Right forelimb (tissue), 1 donor: ENCODE measurements around the gene FAM118A.
"Not testable (repeated sequence)": the region's sequence is repeated elsewhere in the genome, so short reads cannot be mapped to it uniquely, and the experiment has no call there.

Experiments
- DNase-seq: peaks from one replicate; pipeline ENCODE4 v3.0.0-alpha.2; 2018

The FAM118A gene

DNA sequence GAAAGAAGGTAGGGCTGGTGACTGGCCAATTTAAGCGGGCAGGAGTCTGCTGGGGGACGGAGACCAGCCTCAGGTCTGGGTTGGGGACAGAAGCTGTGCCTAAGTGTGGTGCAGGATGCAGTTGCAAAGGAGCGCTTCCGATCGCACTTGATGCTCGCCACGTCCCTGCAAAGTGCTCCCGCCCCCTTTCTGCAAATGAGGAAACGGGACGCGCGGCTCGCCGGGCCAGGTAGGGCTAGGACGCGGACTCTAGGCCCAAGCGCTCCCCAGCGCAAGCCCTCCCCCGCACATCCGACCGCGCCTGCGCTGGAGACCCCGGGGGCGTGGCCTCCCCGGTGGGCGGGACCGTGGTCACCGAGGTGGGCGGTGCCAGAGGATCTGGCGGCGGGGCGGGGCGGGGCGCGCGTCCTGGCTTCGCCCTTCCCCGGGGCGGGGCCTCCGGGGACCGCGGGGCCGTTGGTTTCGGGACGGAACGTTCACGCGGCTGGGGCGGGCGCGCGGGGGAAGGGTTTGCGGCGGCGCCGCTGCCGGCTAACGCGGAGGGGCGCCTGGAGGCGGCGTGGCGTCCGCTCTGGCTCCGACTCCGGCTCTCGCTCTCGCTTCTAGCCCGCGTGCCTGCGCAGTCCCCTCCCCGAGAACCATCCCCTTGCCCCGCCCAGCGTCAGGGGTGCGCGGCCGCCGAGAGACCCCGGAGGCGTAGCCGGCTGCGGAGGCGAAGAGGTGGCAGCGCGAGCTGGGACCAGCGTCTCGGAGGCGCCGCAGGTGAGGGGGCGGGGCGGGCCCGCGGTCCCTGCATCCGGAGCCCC is at the start of gene FAM118A:
Gene FAM118A, plus strand, starts transcription at position 513 of the 806 bp plus-strand sequence. CDS start 12,446 bp downstream, outside the sequence.
- peak; percentile 99 for DNase-seq

DNA sequence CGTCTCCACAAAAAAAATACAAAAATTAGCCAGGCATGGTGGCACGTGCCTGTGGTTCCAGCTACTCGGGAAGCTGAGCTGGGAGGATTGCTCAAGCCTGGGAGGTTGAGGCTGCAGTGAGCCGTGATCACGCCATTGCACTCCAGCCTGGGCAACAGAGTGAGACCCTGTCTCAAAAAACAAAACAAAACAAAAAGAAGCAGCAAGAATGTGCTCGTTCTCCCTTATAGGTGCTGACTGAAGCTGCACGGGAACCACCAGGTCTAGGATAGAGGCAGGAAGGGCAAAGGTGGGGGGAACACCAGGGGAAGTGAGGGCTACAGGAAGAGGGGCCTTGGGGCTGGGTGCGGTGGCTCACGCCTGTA is 49.4 kb upstream of the FAM118A start:
- DNase-seq, result not testable (repeated sequence)

DNA sequence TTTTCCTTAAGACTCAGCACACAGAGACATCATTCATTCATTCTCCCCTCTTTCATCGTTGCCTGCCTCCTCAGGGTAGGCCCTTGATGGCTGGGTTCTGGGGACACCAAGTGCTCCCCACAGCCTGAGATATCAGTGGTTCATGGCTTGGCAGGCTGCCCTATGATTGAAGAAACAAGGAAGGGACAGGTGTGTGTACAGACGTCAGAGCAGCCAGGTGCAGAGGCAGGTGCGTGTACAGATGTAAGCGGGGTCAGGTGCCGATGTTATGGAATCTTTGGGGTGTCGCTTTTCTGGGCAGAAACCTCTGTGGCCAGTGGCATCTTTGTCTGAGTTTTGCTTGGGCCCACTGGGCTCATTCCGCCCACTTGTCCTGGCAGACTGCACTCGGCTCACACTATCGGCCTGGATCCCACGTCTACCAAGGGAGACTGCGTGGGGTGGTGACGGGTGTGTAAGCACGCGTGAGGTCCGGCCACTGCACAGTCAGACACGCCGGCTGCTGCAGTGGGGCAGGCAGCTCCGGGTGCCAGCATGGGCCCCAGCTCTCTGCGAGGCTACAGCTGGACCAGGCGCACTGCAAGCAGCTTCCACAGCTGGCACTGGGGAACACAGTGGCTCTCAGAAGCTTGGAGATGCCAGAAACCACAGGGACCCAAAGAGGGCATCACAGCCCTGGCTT is 48.2 kb upstream of the FAM118A start:
- DNase-seq, result no peak

DNA sequence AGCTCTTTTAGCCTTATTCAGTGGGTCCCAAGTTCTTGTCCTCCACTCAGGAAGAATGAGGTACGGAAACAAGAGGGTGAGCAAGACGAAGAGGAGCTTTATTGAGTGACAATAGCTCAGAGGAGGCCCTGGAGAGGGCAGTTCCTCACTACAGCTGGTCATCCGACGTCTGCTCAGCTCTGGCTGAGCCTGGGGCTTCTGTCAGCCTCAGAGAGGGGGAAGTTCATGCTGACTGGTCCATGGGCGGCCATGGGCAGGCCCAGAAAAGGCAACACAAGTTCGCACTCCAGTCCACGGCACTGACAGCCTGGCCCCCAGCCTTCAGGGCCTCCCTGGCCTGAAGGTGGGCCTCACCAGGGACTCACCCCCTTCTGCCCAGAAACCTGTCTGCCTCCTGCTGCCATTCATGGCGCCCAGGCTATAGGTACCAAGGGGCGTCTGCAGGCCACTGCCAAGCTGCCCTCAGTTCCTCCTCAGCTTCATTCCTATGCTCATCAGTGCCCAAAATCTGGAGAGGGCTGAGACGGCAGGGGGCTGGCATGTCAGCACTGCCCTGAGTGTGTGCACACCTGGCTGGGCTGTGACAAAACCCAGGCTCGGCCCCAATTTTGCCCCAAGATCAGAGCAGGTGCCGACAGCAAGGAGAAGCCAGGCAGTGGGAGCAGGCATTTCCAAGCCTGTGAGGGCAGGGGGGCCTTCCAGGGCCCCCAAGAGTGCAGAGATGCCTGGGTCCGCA is 47.4 kb upstream of the FAM118A start:
- no peak for DNase-seq

DNA sequence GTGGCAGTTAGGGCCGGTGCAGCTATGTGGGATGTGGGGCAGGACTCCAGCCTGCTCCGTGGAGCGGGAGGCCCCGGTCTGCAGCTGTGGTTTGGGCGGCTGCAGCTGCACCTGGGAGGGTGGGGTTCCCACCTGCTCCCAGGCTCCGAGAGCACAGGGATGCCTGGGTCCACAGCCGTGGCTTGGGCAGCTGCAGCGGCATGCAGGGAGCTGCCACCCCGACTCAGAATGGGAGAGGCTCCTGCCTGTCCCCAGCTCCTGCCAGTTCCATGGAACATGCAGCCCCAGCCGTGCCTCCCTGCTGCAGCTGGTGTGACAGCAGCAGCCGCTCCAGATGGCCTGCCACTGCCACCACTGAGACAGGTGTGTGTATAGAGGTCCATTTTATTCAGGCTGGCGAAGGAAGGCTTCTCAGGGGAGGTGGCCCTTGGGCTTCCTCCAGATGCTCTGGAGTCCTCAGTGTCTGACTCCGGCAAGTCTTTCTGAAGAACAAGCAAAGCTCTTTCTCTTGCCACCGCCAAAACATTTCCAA is 46.7 kb upstream of the FAM118A start:
- DNase-seq, result no peak

DNA sequence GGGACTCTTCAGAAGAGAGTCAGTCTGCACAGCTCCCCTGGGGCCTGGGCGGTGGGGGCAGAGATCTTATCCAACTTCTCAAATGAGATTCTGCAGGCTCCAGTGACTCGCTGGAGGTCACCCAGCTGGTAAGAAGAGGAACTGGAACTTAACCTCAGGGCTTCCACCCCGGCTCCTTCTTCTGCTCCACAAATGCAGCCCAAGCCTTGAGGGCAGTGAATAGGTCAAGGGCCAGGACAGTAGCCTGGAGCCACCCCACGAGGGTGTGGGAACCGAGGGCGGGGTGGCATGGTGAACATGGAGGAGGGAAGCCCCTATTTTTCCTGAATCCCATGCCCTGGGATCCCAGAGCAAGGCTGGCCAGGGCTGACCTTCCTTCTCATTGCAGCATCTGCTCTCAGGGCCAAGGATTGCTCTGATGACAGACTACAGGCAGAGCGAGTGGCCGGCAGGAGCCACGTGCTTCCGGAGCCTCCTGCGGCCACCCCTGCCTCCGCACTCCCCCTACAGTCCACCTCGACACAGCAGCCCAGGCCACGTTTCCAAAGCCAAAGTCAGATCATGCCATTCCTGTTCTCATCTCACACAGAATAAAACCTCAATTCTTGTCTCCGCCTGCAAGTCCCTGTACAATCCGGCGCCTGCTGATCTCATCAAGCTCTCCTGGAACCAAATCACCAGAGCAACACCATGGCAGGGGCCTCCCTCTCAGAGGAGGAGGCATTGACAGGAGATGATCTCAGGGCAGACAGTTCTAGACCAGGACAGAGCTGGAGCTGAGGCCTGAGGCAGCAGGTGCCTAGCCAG is 46.1 kb upstream of the FAM118A start:
- DNase-seq, result peak; percentile 65

DNA sequence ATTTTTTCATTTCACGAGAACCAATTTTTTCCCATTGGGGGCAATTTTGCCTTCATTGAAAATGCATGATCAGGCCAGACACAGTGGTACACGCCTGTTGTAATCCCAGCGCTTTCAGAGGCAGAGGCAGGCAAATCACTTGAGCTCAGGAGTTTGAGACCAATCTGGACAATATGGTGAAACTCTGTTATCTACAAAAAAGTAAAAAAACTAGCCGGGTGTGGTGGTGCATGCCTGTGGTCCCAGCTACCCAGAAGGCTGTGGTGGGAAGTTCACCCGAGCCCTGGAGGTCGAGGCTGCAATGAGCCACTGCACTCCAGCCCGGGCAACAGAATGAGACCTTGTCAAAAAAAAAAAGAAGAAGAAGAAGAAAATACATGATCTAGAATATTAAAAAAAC is 44.2 kb upstream of the FAM118A start:
- DNase-seq, result no peak

DNA sequence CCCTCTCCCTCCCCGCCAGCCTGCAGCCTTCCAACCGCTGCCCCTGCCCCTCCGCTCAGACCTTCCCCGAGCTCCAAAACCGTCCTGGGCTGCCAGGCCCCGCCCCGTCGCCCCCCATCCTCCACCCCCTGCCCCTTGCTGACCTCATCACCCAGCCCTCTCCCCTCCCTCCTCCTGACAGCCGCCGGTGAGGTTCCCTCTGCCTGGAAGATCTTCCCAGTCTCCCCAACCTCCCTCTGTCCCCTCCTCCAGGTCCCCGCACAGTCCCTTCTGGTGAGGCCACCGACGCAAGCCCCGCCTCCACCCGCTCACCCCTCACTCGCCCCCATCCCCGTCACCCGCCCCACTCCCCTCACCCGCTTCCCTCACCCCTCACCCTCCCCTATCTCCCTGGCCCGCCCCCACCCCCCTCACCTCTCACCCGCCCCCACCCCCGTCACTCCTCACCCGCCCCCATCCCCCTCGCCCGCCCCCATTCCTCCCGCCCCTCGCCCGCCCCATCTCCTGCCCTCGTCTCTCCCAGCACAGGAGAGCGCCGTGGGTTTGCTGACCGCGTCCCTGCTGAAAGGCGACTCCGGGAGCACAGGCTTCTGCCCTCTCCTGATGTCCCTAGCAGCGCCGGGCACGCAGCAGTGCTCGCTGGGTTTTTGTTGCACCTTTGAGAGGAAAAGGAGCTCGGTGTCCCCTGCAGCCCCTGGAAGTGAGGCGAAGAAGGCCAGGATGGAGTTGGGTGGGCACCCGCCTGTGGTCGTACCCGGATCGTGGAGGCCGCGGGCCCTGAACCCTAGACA is 41.4 kb upstream of the FAM118A start:
- peak; percentile 65 for DNase-seq

DNA sequence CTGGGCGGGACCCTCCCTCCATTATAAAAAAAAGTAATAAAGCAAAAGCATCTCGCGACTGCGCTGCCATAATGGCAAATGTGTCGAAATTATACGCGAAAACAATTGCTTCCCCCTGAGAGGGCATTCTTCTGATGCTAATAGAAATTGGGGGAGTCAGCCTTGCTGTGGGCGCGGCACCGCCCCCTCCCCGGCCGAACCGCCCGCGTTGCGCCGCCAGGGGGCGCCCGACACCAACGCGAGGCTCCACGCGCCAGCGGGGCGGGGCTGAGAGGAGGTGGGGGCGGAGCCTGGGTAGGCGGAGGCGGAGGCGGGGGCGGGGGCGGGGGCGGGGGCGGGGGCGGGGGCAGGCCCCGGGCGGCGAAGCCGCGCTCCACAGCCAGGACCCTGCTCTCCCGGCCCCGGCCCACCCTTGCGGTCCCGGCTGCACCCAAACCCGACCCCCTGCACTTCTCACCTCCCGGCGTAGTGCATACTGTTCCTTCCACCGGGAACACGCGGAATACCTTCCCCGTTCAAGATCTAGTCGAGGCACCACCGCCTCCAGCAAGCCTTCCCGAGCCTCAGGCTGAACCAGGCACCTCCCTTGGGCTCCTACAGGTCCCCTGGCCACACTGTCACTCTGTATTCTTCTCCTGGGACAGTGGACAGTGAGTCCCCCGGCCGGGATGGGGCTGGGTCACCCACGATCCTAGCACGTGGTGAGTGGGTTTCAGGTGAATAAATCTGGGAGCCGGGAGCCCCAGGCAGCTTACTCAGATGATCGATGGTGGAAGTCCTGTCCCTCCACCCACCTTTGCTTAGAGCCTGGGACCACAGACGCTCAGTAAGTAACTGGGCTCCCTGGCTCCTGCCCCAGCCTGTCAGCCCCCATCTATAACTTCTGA is 40.5 kb upstream of the FAM118A start:
- DNase-seq, result peak; percentile 95

DNA sequence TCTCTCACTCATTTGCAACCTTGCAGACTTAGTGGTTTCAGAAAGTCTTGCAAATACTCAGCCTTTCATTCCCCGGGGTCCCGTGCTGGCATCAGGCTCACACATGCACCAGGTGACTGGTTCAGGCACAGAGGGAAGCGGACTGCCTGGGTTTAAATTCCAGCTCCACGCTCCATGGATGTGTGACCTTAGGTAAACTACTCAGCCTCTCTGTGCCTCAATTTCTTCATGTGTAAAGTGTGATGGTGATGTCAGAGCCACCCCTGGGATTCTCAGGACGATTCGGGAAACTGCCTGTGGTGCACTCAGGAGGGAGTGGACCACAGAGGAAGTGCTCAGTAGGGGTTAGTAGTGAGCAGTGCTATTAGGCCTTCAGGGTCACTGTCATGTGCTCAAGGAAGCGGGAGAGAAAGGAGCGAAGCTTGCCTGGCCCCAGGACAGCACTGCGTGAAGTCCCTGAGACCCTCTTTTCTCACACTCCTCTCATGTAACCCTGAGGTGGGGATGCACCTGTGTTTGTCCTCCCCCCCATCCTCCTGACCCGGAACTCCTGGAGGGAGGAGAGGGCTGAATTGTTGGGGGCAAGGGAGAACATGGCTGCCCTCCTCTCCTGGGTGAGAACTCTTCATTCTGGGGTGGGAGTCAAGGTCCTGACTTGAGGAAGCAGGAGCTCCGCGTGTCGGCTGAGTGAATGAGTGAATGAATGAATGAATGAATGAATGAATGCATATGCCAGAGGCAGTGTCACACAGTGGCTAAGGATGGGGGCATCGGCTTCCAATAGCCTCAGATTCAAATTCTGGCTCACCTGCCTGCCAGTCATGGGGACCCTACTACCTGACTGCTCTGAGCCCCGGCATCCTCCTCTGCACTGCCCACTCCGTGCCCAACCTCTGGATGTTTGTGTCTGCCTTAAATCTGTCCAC is 39.4 kb upstream of the FAM118A start:
- no peak for DNase-seq

DNA sequence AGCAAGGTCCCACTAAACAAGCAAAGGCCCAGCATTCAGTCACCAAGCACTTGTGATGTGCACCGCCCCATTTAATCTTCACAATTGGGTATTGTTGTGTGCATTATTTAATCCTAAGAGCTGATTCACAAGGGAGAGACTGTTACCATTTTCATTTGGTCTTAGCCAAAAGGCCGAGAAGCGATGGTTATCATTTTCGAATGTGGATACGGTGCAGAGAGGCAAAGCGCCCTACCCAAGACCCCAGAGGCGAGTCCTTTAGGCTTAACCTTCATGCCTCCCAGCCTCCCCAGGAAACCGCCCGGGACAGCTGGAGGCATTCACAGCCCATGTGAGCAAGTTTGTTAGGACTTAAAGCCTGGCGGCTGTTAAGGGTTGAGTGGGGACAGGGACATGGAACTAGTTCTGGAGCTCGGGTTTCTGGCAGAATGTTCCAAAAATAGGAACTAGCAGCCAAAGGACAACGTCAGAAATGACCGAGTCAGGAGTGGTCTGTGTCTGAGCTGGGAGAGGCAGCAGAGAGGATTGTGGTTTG is 38.0 kb upstream of the FAM118A start:
- peak; percentile 65 for DNase-seq

DNA sequence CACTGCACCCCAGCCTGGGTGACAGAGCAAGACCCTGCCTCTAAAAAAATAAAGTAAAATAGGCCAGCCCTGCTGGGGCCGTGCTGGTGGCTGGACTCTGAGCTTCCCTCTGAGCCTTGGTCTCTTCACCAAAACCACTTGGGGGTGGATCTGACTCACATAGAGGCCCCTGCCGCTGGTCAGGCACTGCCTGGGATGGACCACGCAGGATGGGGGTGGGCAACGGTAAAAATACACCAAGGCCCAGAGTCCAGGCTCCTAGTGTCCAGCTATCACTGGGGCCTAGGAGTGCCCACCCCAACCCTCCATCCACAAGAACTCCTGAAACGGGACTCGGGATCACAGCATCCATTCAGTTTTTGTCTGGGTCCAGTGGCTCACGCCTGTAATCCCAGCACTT is 37.2 kb upstream of the FAM118A start:
- DNase-seq, result no peak

DNA sequence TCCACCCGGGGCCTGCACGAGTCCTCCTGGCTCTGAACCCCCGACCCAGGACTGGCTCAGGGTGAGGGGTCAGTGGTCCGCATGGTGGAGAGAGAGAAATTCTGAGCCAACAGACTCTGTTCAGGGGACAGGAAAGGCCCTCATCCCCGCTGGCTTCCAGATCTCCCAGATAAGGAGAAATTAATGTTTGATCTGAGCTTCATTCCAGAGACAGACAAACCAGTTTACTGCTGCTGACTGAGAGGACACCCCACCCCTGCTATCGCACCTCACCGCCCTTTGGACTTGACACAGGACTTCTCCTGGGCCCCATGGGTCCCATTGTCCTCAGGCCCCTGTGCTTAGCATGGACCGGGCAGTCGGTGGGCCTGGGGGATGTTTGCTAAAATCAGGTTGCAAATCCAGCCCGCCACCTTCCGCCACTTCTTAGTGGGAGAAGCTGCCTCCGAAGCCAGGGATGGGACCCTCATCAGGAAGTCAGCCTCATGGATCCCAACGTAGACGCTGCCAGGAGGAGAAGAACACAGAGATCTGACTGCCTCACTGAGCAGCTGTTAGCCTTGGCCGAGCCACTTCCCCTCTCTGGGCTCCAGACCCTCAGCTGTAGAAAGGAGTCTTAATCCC is 36.2 kb upstream of the FAM118A start:
- no peak for DNase-seq

DNA sequence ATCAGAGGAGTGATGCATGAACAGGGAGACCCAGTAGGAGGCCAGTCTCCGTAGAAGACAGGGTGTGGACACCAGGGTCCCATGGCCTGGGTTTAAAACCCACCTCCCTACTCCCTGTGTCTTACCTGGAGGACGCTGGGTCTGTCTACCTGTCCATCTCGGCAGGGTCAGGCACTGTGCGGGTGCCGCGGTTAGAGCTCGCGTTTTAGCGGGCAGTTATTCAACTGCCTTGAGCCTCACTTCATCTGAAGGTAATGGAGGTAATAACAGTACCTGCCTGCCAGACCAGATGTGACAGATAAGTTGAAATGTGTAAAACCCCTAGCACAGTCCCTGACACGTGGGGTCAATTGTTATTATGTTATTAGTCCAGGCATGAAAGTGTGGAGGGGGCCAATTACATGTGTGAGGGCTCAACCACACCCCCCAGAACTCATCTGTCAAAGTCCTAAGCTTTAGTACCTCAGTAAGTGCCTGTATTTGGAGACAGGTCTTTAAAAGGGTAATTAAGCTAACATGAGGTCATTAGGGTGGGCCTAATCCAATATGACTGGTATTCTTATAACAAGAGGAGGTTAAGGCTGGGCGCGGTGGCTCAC is 33.1 kb upstream of the FAM118A start:
- no peak for DNase-seq

DNA sequence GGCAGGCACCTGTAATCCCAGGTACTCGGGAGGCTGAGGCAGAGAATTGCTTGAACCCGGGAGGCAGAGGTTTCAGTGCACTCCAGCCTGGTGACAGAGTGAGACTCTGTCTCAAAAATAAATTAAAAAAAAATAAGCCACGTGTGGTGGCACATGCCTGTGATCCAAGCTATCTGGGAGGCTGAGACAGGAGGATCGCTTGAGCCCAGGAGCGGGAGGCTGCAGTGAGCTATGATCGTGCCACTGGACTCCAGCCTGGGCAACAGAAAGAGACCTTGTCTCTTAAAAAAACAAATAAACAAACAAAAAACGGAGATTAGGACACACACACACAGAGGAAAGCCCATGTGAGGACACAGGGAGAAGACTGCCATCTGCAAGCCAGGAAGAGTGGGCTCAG is 32.0 kb upstream of the FAM118A start:
- not testable (repeated sequence) for DNase-seq

DNA sequence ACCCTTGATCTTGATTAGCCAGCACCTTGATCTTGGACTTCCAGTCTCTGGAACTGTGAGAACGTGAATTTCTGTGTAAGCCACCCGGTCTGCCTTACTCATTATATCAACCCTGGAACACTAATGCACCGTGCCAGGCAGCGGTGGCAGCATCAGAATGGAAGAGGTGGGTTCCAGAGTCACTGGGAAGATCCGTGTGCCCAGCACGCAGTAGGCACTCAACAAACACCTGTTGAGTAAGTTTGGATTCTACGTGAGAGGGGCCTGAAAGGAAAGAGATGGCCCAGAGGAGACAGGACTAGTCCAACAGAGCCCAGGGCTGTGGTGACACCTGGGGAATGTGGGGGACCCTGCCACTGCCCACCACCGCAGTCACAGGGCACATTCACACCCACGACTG is 31.6 kb upstream of the FAM118A start:
- DNase-seq, result no peak

DNA sequence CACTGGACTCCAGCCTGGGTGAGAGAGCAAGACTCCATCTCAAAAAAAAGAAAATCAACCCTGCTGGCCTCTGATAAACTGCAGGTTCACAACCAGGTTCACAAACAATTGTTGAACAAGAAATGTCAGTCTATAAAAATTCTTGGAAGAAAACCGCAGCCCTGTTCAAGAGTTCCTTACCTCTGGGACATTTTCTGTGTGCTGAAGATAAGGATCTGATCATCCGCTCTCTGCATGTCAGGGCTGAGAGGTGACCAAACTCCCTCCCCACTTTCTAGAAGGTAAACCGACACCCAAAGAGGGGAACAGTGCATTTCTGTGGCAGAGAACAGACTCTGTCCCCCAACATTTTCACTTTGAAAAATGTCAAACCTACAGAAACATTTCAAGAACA is 29.1 kb upstream of the FAM118A start:
- no peak for DNase-seq

DNA sequence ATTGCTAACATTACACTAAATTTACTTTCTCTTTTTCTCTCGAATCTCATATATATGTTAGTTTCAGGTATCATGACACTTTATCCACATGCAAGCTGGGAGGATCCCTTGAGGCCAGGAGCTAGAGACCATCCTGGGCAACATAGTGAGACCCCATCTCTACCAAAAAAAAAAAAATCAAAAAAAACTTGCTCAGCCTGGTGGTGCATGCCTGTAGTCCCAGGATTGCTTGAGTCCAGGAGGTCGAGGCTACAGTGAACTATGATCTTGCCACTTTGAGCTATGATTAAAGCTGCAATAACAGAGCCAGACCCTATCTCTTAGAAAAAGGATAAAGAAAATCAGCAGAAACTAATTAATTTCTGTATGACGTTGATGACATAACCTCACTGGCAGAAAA is 28.7 kb upstream of the FAM118A start:
- no peak for DNase-seq
